HG03571 (cell line): ENCODE results near the gene NDUFAF3.
A peak's percentile ranks its signal among the peaks of the same experiment; 100 is the strongest.

Experiments
- ATAC-seq: cut with Tn5 transposase; IDR thresholded peaks from one replicate; pipeline ENCODE4 v1.9.1; 2021; ENCODE audit not compliant: unreplicated experiment

NDUFAF3 gene

DNA sequence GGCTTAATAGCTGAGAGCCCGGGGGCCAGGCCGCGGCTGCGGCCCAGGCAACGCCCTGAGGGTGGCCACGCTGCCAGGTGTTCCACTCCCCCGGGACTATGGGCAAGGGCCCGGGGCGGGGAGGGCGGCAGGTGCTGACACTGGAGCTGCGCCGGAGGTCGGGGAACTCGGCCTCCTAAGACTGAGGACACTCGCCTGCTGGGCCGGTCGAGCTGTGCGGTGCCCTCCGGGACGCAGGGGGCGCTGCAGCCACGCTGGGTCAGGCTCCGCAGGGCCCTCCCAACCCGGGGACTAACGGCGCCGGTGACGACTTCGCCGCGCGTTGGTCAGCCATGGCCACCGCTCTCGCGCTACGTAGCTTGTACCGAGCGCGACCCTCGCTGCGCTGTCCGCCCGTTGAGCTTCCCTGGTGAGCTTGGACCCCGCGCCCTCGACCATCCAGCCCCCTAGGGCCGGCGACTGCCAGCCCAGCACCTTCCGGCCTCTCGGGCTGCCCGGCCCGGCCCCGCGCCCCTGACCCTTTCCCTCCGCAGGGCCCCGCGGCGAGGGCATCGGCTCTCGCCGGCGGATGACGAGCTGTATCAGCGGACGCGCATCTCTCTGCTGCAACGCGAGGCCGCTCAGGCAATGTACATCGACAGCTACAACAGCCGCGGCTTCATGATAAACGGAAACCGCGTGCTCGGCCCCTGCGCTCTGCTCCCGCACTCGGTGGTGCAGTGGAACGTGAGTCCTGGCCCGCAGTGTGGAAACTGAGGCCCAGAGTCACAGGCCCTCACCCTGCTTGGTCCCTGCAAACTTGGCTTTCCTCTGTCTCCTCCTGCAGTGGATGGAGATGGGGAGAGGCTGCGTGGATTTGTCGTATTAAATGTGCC, at the start of gene NDUFAF3:
TSS of gene NDUFAF3 (plus strand) at position 309 of the 875 bp plus-strand sequence. CDS start at position 333, 24 bp downstream.
- ATAC-seq: peak; percentile 48

- no peak for ATAC-seq
Observed at GRCh38 chr3:48974076-48974864, 47.7 kb upstream of the NDUFAF3 start.

DNA sequence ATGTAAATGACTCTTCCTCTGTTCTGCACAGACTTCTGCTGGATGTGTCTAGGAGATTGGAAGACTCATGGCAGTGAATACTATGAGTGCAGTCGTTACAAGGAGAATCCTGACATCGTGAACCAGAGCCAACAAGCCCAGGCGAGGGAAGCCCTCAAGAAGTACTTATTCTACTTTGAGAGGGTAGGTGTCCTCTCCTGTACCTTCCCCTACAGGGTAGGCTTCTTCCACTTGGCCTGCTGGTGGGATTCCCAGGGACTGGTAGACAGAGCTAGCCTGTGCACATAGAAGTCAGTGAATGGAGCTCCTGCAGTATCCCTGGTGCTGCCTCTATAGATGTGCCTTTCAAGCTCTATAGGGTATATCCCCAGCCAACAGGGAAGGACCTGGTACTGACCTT, 42.5 kb upstream of the NDUFAF3 start:
- ATAC-seq: no peak

- ATAC-seq: no peak
Observed at GRCh38 chr3:48980295-48980694, 41.6 kb upstream of the NDUFAF3 start.

DNA sequence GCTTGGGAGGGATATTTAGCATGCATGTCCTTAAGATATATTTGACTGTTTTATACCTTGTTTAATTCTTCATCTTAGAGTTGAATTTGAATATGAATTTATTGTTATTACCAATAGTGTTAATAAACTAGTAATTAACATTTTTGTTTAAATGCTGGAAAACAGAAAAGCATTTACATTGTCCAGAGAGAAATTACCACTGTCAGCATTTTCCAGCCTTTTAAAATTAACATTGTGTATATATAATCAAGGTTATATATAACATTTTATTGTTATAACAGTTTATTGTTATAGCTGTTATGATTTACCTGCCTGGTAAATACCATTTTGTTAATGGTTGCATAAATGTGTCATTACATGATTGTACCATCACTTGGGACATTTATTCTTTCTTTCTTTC, 39.9 kb upstream of the NDUFAF3 start:
- no peak for ATAC-seq

GRCh38 chr3:48982686-48983085, 39.2 kb upstream of the NDUFAF3 start:
- no peak for ATAC-seq

GRCh38 chr3:48983096-48983495, 38.8 kb upstream of the NDUFAF3 start:
- ATAC-seq: no peak

GRCh38 chr3:48984663-48985062, 37.3 kb upstream of the NDUFAF3 start:
- ATAC-seq: no peak

DNA sequence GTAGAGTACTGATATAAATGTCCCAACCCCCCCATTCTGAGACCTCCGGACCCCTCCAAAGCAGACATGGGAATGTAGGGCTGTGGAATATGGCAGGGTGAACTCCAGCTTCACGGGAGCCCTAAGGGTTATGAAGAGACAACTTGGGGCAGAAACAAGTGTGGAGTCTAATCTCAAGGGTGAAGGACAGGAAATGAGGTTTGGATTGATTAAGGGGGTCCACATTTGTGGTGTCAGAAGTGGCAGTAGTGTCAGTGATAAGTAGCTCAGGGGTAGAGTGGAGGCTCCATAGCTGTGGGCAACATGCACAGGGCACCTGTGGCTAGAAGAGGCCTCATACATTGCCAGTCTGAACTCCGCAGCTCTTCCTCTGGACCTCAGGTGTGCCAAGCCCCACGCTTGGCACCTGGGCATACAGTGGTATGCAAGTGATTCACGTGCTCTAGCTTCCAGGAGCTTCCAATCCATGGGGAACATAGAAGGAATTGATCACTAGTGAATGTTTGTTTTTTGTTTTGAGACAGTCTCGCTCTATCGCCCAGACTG, 36.0 kb upstream of the NDUFAF3 start:
- no peak for ATAC-seq

DNA sequence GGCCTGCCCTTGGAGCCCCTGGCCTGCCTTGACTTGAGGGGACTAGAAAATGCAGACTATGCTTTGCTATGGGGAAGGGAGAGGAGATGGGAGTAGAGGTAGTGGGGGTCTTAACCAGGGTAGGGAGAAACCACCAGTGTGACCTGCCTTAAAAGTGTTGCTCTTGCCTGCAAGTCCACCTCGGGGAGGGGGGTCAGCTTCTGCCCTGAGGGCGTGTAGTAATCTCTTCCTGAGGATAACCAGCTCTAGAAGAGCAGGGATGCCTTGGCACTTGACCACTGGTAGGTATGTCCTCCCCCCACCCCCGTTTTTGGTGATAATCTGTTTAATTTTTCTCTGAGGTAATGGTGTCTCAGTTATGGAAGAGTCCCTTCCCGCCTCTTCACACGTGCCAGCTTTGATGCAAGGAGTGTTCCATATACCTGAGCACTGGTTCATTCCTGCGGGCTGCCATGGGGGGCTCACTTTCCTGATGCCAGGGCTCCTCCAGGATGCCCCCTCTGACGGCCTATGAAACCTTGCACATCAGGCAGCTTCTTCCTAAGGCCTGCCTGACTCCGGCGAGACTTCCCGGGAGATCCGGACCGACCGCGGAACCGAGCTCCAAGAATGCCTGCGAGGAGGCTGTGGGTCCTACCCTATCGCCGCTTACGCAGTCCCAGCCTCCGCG, 32.7 kb upstream of the NDUFAF3 start:
- ATAC-seq: no peak

GRCh38 chr3:48989796-48990635, 31.9 kb upstream of the NDUFAF3 start, which contains the start of gene P4HTM:
P4HTM (plus strand) TSS chr3:48990241; CDS start chr3:48990257, 16 bp downstream.
- ATAC-seq: peak; percentile 52

DNA sequence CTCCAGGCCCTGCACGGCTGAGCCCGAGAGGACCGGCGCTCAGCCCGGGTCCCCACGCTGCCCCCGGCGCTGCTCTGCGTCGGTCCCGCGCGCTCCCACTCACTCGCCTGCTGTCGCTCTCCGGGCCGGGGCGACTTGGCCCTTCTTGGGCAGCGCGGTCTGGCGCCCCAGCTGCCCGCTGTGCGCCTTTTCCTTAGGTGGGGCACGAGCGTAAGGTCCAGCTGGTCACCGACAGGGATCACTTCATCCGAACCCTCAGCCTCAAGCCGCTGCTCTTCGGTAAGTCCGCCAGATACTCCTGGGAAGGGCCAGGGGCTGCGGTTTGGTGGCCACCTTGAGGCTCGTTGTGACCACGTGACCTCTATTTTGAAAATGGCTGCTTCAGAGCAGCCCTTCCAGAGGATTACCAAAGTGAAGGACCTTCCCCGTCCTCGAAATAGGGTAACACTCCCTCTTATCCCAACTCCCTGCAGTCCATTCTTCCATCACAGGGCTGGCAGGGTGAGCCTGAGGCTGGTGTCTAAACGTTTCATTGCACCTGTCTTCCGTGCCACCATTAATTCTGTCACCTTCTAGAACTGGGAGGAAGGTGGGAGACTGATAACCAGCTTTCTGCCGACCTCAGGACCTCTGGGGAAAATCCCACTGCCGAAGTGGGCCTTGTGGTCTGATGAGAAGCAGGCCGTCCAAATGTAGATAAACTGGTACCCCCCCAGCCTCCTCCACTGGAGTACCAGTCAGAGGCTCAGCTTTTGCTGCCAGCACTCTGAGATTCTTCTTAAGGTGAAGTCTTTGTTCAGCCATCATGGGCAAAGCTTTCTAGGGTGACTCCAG, 31.1 kb upstream of the NDUFAF3 start:
- ATAC-seq: no peak

- ATAC-seq: no peak
Observed at GRCh38 chr3:48991851-48992545, 29.9 kb upstream of the NDUFAF3 start.

DNA sequence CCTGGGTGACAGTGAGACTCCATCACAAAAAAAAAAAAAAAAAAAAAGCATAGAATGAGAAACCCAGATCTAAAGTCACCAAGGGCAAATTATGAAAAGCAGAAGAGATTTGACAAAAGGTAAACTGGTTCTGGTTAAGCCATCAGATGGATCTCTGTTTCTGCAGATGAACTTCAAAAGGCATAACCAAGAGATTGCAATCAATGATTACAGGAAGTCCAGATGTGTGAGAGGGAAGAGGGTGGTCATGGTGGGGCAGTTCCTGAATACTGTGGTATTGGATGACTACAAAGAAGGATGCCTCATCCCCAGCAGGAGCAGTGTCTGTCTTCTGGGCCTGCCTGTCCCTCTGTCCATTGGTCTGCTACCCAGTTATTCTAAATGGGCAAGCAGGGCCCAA, 28.1 kb upstream of the NDUFAF3 start:
- ATAC-seq: no peak

- ATAC-seq: no peak
Observed at GRCh38 chr3:48996640-48997039, 25.3 kb upstream of the NDUFAF3 start.

DNA sequence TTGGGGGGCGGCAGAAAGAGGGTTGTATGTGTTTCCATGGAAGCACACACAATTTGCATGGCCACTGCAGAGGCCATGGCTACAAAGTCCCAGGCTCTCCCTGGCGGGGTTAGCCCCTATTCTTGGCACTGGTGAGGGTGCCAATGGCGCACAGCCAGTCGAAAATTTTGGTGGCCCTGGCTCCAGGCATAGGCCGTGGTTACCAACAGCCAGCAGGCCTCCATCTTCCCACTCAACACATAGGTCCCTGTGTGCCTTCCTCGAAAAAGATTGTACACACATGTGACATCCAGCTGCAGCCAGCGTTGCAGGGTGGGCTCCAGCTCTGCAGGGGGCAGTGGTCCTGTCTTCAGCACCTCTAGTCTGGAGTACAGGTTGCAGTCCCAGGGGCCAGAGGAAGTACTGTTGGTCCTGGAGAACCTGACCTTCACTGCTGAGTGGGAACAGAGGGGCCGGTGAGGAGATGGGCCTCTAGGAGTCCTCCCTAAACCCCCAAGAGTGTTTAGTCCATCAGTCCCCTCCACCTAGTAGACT, 24.8 kb upstream of the NDUFAF3 start:
- ATAC-seq: no peak

- ATAC-seq: no peak
Observed at GRCh38 chr3:48997714-48998637, 23.9 kb upstream of the NDUFAF3 start.
